Ascending aorta (tissue), 2 donors: ENCODE measurements around the gene SCMH1. TPM values are rescaled to one million over a fixed set of nuclear protein-coding genes. Genes with fewer than 3 reads are reported as not detected.
A peak's percentile ranks its signal among the peaks of the same experiment; 100 is the strongest.

Experiments
- DNase-seq, 2 donors: peaks; one replicate each; pipeline ENCODE4 v3.0.0-alpha.2; 2019; ENCODE audit warnings: low spot score in 2 of 2
- H3K27ac ChIP-seq, 2 donors: fragments of 200-600 bp; sonication (generic); one replicate each; pipeline ENCODE4 v1.5.1; 2016 to 2017; ENCODE audit warnings: mild to moderate bottlenecking in 1 of 2
- H3K27me3 ChIP-seq: fragments of 200-600 bp; sonication (generic); one replicate; pipeline ENCODE4 v1.5.1; 2017
- H3K36me3 ChIP-seq, 2 donors: fragments of 200-600 bp; sonication (generic); one replicate each; pipeline ENCODE4 v1.5.1; 2016
- H3K4me1 ChIP-seq, 2 donors: fragments of 200-600 bp; sonication (generic); one replicate each; pipeline ENCODE4 v1.5.1; 2016 to 2017; ENCODE audit warnings: mild to moderate bottlenecking in 1 of 2
- H3K4me3 ChIP-seq, 2 donors: fragments of 200-600 bp; sonication (generic); one replicate each; pipeline ENCODE4 v1.5.1; 2016 to 2017; ENCODE audit warnings: mild to moderate bottlenecking in 1 of 2
- H3K9me3 ChIP-seq, 2 donors: fragments of 200-600 bp; sonication (generic); one replicate each; pipeline ENCODE4 v1.5.1; 2016
- CTCF ChIP-seq, 3 experiments: fragments of 200-600 bp in 2 of 3; fragments of 450-650 bp in 1 of 3; sonication (generic) in 2 of 3; IDR thresholded peaks; one replicate each; pipeline ENCODE4 v1.5.1; 2016 to 2019; ENCODE audit warnings: antibody characterized with exemption in 3 of 3, mild to moderate bottlenecking in 1 of 3, moderate library complexity in 1 of 3
- intact Hi-C: fragments of 100-400 bp; cut with DNase I; formaldehyde crosslinking; loops from one replicate; pipeline ENCODE4 v1.15.1; 2023
- total RNA-seq: library from RNA; depleted of rRNA; stranded (reverse); fragments of >200 nt; gene quantifications from one replicate; pipeline ENCODE4 v1.1.0, GENCODE V29; 2016

Gene SCMH1
- total RNA-seq, 1 donor from 2014 or later, result 55.9 TPM

GRCh38 chr1:41009466-41009865 lies 232.6 kb downstream of the SCMH1 start:
- no peak overlapping the region for H3K27ac ChIP-seq
- peaks cover 0 to 3% of the 10 kb centered on the region in 2 donors for H3K4me1 ChIP-seq
- no peak overlapping the region for H3K4me3 ChIP-seq
- TF ChIP-seq CTCF (IDR thresholded peaks at IDR 0.05), result no peak
- H3K9me3 ChIP-seq, result no peaks in the 10 kb centered on the region
- no peaks in the 10 kb centered on the region for H3K27me3 ChIP-seq
- intact Hi-C loops, result no loop called here
- H3K36me3 ChIP-seq, result peaks cover 71 to 100% of the 10 kb centered on the region in 2 donors
- DNase-seq, result no peak

GRCh38 chr1:41006942-41007865 lies 234.9 kb downstream of the SCMH1 start:
- no peak overlapping the region for H3K4me3 ChIP-seq
- TF ChIP-seq CTCF (IDR thresholded peaks at IDR 0.05), result no peak
- H3K9me3 ChIP-seq, result no peaks in the 10 kb centered on the region
- H3K27ac ChIP-seq, result no peak overlapping the region
- no peaks in the 10 kb centered on the region for H3K27me3 ChIP-seq
- intact Hi-C loops, result no loop called here
- H3K36me3 ChIP-seq, result peaks cover 79 to 100% of the 10 kb centered on the region in 2 donors
- peak in 1 of 2 donors; percentile 55 for DNase-seq
- H3K4me1 ChIP-seq, result peaks cover 6 to 8% of the 10 kb centered on the region in 2 donors

GRCh38 chr1:41005876-41006275 lies 236.2 kb downstream of the SCMH1 start:
- no peaks in the 10 kb centered on the region for H3K9me3 ChIP-seq
- TF ChIP-seq CTCF (IDR thresholded peaks at IDR 0.05), result no peak

GRCh38 chr1:41003640-41004220 lies 238.4 kb downstream of the SCMH1 start:
- Histone ChIP-seq H3K4me3 (no peak overlapping the region), H3K27ac (peak overlapping the region; percentile 16 to 57), H3K36me3 (peaks cover 88 to 100% of the 10 kb centered on the region in 2 donors), H3K9me3 (no peaks in the 10 kb centered on the region), H3K27me3 (no peaks in the 10 kb centered on the region), H3K4me1 (peaks cover 6 to 8% of the 10 kb centered on the region in 2 donors)
- intact Hi-C loops, result loop anchor here (2.0 kb wide), 1 partner anchor 17 kb away; no protein-coding TSS in a partner anchor
- DNase-seq, result peak; percentile 94 to 96
- peak; percentile 32 to 50 (median 39) for TF ChIP-seq CTCF (IDR thresholded peaks at IDR 0.05)

More at GRCh38 chr1:41005876-41006275, 236.2 kb downstream of the SCMH1 start:
- Histone ChIP-seq H3K27me3 (no peaks in the 10 kb centered on the region), H3K4me1 (peaks cover 6 to 8% of the 10 kb centered on the region in 2 donors), H3K4me3 (no peak overlapping the region), H3K27ac (no peak overlapping the region), H3K36me3 (peaks cover 81 to 100% of the 10 kb centered on the region in 2 donors)
- DNase-seq, result no peak
- intact Hi-C loops, result no loop called here

GRCh38 chr1:41003127-41003639 lies 238.9 kb downstream of the SCMH1 start:
- Histone ChIP-seq H3K9me3 (no peaks in the 10 kb centered on the region), H3K4me1 (peaks cover 6 to 8% of the 10 kb centered on the region in 2 donors), H3K36me3 (peaks cover 88 to 100% of the 10 kb centered on the region in 2 donors), H3K4me3 (no peak overlapping the region), H3K27ac (peak overlapping the region; percentile 16 to 57), H3K27me3 (no peaks in the 10 kb centered on the region)
- peak in 1 of 2 donors; percentile 54 for DNase-seq
- no peak for TF ChIP-seq CTCF (IDR thresholded peaks at IDR 0.05)
- intact Hi-C loops, result loop anchor here (2.0 kb wide), 1 partner anchor 16 kb away; no protein-coding TSS in a partner anchor
